IMR-90 (cell line): ENCODE data around the gene RHBDF1. TPM values are rescaled to one million over a fixed set of nuclear protein-coding genes. Genes with fewer than 3 reads are reported as not detected.

ENCODE experiments used
- ATAC-seq: fragments of 200-7000 bp; cut with Tn5 transposase; 2 replicates; pipeline ENCODE4 v1.9.1; 2020; ENCODE audit warnings: low read depth, mild to moderate bottlenecking, moderate library complexity
- BruUV-seq: library from RNA; stranded (reverse); fragments of 400-500 nt; replicated peaks from 2 replicates; lab custom pipeline; 2021; lab: Mats Ljungman, UMichigan
- CTCF ChIA-PET: fragments of 300-600 bp; formaldehyde crosslinking; extraction: SDS; loops from one replicate; lab custom pipeline; 2021; ENCODE audit warnings: antibody characterized with exemption; lab: Yijun Ruan, JAX
- POLR2A ChIA-PET: fragments of 300-600 bp; sonication (Branson Sonifier 250); formaldehyde crosslinking; loops from one replicate; lab custom pipeline; 2022; ENCODE audit warnings: antibody characterized with exemption; ENCODE audit not compliant: unreplicated experiment; lab: Charles Lee
- DNase-seq: peaks from one replicate; pipeline ENCODE4 v3.0.0; 2013
- H2AFZ ChIP-seq: replicated peaks from 2 replicates; pipeline ENCODE3; 2013; ENCODE audit warnings: low read length, mild to moderate bottlenecking; ENCODE audit not compliant: poor library complexity
- H2AK5ac ChIP-seq: 2 replicates; pipeline ENCODE4 v1.6.1; 2013; ENCODE audit warnings: low read depth, low read length, inconsistent platforms
- H2AK9ac ChIP-seq: replicated peaks from 2 replicates; pipeline ENCODE3; 2013; ENCODE audit warnings: mild to moderate bottlenecking, low read depth, low read length, moderate library complexity; ENCODE audit not compliant: poor library complexity
- H2BK120ac ChIP-seq: 2 replicates; pipeline ENCODE4 v1.6.1; 2013; ENCODE audit warnings: low read depth, low read length, inconsistent platforms
- H2BK15ac ChIP-seq: 3 replicates; pipeline ENCODE4 v1.6.1; 2013; ENCODE audit warnings: low read depth, low read length, inconsistent platforms
- H2BK20ac ChIP-seq: 2 replicates; pipeline ENCODE4 v1.6.1; 2013; ENCODE audit warnings: low read depth, mild to moderate bottlenecking, inconsistent platforms, low read length, moderate library complexity
- H2BK5ac ChIP-seq: 2 replicates; pipeline ENCODE4 v1.6.1; 2013; ENCODE audit warnings: mild to moderate bottlenecking, low read depth, low read length, inconsistent platforms; ENCODE audit not compliant: poor library complexity, severe bottlenecking
- H3K14ac ChIP-seq: replicated peaks from 2 replicates; pipeline ENCODE4 v1.6.1; 2013; ENCODE audit warnings: low read depth, low read length, inconsistent platforms
- H3K18ac ChIP-seq: 2 replicates; pipeline ENCODE4 v1.6.1; 2013; ENCODE audit warnings: low read depth, low read length, control low read depth
- H3K23ac ChIP-seq: 2 replicates; pipeline ENCODE4 v1.6.1; 2013; ENCODE audit warnings: low read depth, low read length, inconsistent platforms
- H3K27ac ChIP-seq: 2 replicates; pipeline ENCODE4 v1.5.1; 2013; ENCODE audit warnings: mild to moderate bottlenecking, control low read depth, low read length; ENCODE audit not compliant: insufficient read depth
- H3K27me3 ChIP-seq: 2 replicates; pipeline ENCODE4 v1.6.1; 2013; ENCODE audit warnings: low read length; ENCODE audit not compliant: control insufficient read depth, insufficient read depth
- H3K36me3 ChIP-seq: 2 replicates; pipeline ENCODE4 v1.6.1; 2013; ENCODE audit warnings: low read length, mixed read lengths; ENCODE audit not compliant: control insufficient read depth, insufficient read depth
- H3K4ac ChIP-seq: 2 replicates; pipeline ENCODE4 v1.6.1; 2013; ENCODE audit warnings: low read depth, low read length, inconsistent platforms
- H3K4me1 ChIP-seq: 2 replicates; pipeline ENCODE4 v1.6.1; 2013; ENCODE audit warnings: low read length, mixed read lengths; ENCODE audit not compliant: control insufficient read depth, insufficient read depth
- H3K4me2 ChIP-seq: 2 replicates; pipeline ENCODE4 v1.6.1; 2013; ENCODE audit warnings: low read depth, mild to moderate bottlenecking, control low read depth, low read length, moderate library complexity
- H3K4me3 ChIP-seq: 2 replicates; pipeline ENCODE4 v1.5.1; 2013; ENCODE audit warnings: low read depth, mild to moderate bottlenecking, control low read depth, low read length, moderate library complexity; ENCODE audit not compliant: insufficient read depth
- H3K56ac ChIP-seq: 2 replicates; pipeline ENCODE4 v1.6.1; 2013; ENCODE audit warnings: low read length, inconsistent platforms; ENCODE audit not compliant: insufficient read depth; ENCODE audit errors: extremely low read depth
- H3K79me1 ChIP-seq, 2 experiments: 2 replicates each; pipeline ENCODE4 v1.6.1; 2013; ENCODE audit warnings: low read length in 2 of 2, inconsistent platforms in 1 of 2, low read depth in 1 of 2
- H3K9ac ChIP-seq: 2 replicates; pipeline ENCODE4 v1.6.1; 2013; ENCODE audit warnings: low read depth, low read length, control low read depth
- H3K9me1 ChIP-seq: 2 replicates; pipeline ENCODE4 v1.6.1; 2013; ENCODE audit warnings: low read length, inconsistent platforms; ENCODE audit not compliant: insufficient read depth
- H3K9me3 ChIP-seq: 2 replicates; pipeline ENCODE4 v1.6.1; 2013; ENCODE audit warnings: low read length; ENCODE audit not compliant: control insufficient read depth, insufficient read depth
- H4K20me1 ChIP-seq: 2 replicates; pipeline ENCODE4 v1.6.1; 2013; ENCODE audit warnings: low read length, inconsistent platforms; ENCODE audit not compliant: insufficient read depth
- H4K5ac ChIP-seq: 2 replicates; pipeline ENCODE4 v1.6.1; 2013; ENCODE audit warnings: mild to moderate bottlenecking, low read depth, low read length, control low read depth
- H4K8ac ChIP-seq, 2 experiments: 2 replicates each; pipeline ENCODE4 v1.6.1; 2013; ENCODE audit warnings: low read depth in 2 of 2, low read length in 2 of 2, control low read depth in 1 of 2, inconsistent platforms in 1 of 2
- H4K91ac ChIP-seq: 2 replicates; pipeline ENCODE4 v1.6.1; 2013; ENCODE audit warnings: low read depth, low read length, inconsistent platforms; ENCODE audit not compliant: insufficient read depth
- CEBPB ChIP-seq: IDR thresholded peaks from 2 replicates; pipeline ENCODE4 v1.6.1; 2012; ENCODE audit warnings: low read depth, low read length, improper control_type of control experiment
- CHD1 ChIP-seq: IDR thresholded peaks from 2 replicates; pipeline ENCODE4 v1.6.1; 2012; ENCODE audit warnings: low read depth, low read length, improper control_type of control experiment
- MAFK ChIP-seq: IDR thresholded peaks from 2 replicates; pipeline ENCODE4 v1.6.1; 2012; ENCODE audit warnings: low read depth, low read length, improper control_type of control experiment
- WGBS, 2 experiments: methylation state at CpG; one replicate each; pipeline versions ENCODE4 v1.1.5 to v1.1.7; 2013; ENCODE audit warnings: missing lambda C conversion rate in 2 of 2; ENCODE audit not compliant: insufficient read length in 1 of 2; ENCODE audit errors: extremely low coverage in 2 of 2; 5-methylcytosine and 5-hydroxymethylcytosine counted together
- dilution Hi-C: fragments of 300-500 bp; cut with HindIII; formaldehyde crosslinking; loops from one replicate; pipeline ENCODE4 v1.14.3; 2018; ENCODE audit warnings: low sequenced_read_pairs; ENCODE audit not compliant: unreplicated experiment
- in situ Hi-C: fragments of 300-500 bp; cut with MboI; formaldehyde crosslinking; loops from 3 replicates; pipeline ENCODE4 v1.14.3; 2019; ENCODE audit warnings: low sequenced_read_pairs, inconsistent platforms, mixed read lengths
- intact Hi-C: fragments of 100-400 bp; cut with micrococcal nuclease; formaldehyde crosslinking; loops from 2 replicates; pipeline ENCODE4 v1.10.0; 2022
- polyA plus RNA-seq, 3 experiments: library from polyadenylated mRNA; depleted of rRNA; stranded (reverse); fragments of >200 nt; gene quantifications; 2 replicates each; pipeline ENCODE4 v1.2.3, GENCODE V29; 2012; ENCODE audit warnings: low replicate concordance in 1 of 3
- total RNA-seq: library from RNA; depleted of rRNA; stranded (reverse); fragments of >200 nt; gene quantifications from 2 replicates; pipeline ENCODE4 v1.2.3, GENCODE V29; 2012
- TF ChIP-seq, protein P1 (sequence below): fragments of 150-350 bp; IDR thresholded peaks from 2 replicates; pipeline ENCODE4 v1.6.1; 2016; ENCODE audit warnings: low read depth, mild to moderate bottlenecking, low read length, moderate library complexity, borderline replicate concordance

Gene RHBDF1
- total and polyA plus RNA-seq, 2 of the 4 experiments (the other 2 are of a cell fraction): 13.8 to 86.6 TPM

DNA sequence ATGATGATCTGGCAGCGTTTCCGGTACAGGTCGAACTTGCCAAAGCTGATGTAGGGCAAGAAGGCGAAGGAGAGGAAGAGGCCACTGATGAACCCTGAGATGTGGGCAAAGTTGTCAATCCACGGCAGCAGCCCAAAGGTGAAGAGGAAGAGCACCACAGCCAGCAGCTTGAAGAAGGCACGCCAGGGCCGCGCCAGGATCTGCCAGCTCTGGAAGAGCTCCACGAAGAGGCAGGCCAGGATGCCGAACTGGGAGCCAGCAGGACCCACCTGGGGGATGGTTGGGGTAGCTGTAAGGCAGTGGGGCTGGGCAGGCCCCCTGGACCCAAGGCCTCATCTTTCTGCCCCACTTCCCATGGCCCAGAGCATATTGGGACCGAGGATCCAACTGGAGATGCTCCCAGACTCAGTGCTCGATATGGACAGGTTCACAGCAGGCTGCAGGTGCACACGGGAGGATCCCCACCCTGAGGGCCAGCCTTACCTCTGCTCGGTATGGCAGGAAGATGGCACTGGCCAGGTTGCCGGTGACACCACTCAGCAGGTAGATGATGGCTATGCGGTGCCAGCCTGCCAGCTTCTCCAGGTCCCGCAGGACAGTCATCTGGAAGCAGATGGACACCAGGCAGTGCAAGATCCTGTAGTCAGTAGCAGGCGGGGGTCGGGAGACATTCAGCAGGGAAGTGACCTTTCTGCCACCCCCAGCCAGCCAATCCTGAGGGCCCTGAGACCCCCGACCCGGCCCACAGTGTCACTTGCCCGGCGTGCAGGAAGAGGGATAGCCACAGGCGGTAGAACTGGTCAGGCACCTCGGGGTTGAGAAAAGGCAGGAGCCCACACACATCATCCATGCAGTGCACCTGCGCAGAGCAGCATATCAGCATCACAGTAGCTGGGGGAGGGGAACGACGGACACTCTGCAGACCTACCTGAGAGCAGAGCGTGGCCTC, 13.7 kb downstream of the RHBDF1 start:
- no peak overlapping the region for H3K4me3 ChIP-seq
- 93% methylated on average over 9 of the region's 29 CpGs; no CpG with 5 or more reads in 1 of the 2 experiments for WGBS, 2 experiments
- no peak overlapping the region for H3K23ac ChIP-seq
- H4K8ac ChIP-seq: no peak overlapping the region
- no peak overlapping the region for H3K4ac ChIP-seq
- peaks cover 85% of the 10 kb centered on the region for H3K36me3 ChIP-seq
- H2BK5ac ChIP-seq: no peak overlapping the region
- 0 out of 2 replicates have a peak, but pooled peaks cover 5% of the 10 kb centered on the region for H3K9me1 ChIP-seq
- DNase-seq (no peak), ATAC-seq (no peak)
- H3K79me1 ChIP-seq: peaks cover 17 to 58% of the 10 kb centered on the region in 2 experiments
- no peak overlapping the region for H3K18ac ChIP-seq
- no peaks in the 10 kb centered on the region for H3K9me3 ChIP-seq
- H2BK120ac ChIP-seq: no peak overlapping the region
- CTCF ChIA-PET: interaction anchor here (1.3 kb wide), 1 partner anchor 38 kb away, joined by 3 read pairs; no protein-coding TSS in a partner anchor
- no peak overlapping the region for H2AFZ ChIP-seq
- BruUV-seq: no TSS peak
- H3K4me1 ChIP-seq: peaks cover 2% of the 10 kb centered on the region; the same call in 1 of the 2 replicates
- peaks cover 50% of the 10 kb centered on the region for H4K20me1 ChIP-seq
- H4K5ac ChIP-seq: no peak overlapping the region
- H2BK15ac ChIP-seq: no peak overlapping the region
- POLR2A ChIA-PET: no interaction called here
- H3K14ac ChIP-seq: no peak overlapping the region
- dilution Hi-C loops (no loop called here), intact Hi-C loops (no loop called here), in situ Hi-C loops (no loop called here)
- no peaks in the 10 kb centered on the region for H3K27me3 ChIP-seq
- no peak overlapping the region for H4K91ac ChIP-seq
- H3K27ac ChIP-seq: no peak overlapping the region
- no peak overlapping the region for H2AK5ac ChIP-seq
- TF ChIP-seq CEBPB (no peak), MAFK (no peak), CHD1 (no peak)
- TF ChIP-seq, protein P1, sequence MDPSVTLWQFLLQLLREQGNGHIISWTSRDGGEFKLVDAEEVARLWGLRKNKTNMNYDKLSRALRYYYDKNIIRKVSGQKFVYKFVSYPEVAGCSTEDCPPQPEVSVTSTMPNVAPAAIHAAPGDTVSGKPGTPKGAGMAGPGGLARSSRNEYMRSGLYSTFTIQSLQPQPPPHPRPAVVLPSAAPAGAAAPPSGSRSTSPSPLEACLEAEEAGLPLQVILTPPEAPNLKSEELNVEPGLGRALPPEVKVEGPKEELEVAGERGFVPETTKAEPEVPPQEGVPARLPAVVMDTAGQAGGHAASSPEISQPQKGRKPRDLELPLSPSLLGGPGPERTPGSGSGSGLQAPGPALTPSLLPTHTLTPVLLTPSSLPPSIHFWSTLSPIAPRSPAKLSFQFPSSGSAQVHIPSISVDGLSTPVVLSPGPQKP: no peak
- no peak overlapping the region for H2AK9ac ChIP-seq
- H3K9ac ChIP-seq: no peak overlapping the region
- no peak overlapping the region for H2BK20ac ChIP-seq
- no peak overlapping the region for H3K56ac ChIP-seq
- no peak overlapping the region for H3K4me2 ChIP-seq
